ENCODE results near the gene GALNT16.
"Not testable (repeated sequence)": the region's sequence is repeated elsewhere in the genome, so short reads cannot be mapped to it uniquely, and the experiment has no call there.

Gene GALNT16

DNA sequence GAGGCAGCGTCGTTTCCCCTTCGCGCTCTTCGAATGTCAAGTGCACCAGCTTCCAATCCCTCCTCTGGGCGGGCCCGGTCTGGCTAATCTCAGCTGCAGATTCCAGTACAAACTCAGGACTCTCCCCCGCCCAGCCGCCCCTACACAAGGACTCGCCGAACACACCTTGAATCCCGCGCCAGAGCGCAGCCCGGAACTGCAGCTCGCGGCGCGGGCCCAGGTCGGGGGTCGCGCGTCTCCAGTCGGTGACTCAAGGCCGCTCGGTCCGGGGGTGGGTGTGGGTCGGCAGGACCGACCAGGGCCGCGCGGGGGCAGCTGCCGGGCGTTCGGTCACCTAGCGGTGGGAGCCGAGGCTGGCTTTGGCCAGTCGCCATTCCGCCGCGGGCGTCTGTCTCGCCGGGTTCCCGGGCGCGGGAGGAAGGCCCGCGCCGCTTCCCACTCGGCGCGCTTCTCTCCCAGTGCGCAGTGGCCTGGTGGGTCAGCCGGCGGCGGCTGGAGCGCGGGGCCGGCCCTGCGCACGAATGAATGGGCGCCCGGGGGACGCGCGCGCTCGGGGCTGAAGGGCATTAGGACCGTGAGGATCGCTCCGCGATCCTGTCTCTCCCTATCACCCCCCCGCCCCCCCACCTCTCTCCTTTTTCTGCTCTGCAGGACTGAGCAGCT lies at the start of gene GALNT16:
TSS of gene GALNT16 (plus strand) at position 632 of the 663 bp plus-strand sequence. CDS start 133 bp downstream, outside the sequence.
- TF ChIP-seq, protein P1, sequence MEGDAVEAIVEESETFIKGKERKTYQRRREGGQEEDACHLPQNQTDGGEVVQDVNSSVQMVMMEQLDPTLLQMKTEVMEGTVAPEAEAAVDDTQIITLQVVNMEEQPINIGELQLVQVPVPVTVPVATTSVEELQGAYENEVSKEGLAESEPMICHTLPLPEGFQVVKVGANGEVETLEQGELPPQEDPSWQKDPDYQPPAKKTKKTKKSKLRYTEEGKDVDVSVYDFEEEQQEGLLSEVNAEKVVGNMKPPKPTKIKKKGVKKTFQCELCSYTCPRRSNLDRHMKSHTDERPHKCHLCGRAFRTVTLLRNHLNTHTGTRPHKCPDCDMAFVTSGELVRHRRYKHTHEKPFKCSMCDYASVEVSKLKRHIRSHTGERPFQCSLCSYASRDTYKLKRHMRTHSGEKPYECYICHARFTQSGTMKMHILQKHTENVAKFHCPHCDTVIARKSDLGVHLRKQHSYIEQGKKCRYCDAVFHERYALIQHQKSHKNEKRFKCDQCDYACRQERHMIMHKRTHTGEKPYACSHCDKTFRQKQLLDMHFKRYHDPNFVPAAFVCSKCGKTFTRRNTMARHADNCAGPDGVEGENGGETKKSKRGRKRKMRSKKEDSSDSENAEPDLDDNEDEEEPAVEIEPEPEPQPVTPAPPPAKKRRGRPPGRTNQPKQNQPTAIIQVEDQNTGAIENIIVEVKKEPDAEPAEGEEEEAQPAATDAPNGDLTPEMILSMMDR (IDR thresholded peaks at IDR 0.05; ENCODE audit: low read depth, low read length): no peak
- TF ChIP-seq MYC (IDR thresholded peaks at IDR 0.05; ENCODE audit: low read depth, low read length): no peak
- TF ChIP-seq, protein P2, sequence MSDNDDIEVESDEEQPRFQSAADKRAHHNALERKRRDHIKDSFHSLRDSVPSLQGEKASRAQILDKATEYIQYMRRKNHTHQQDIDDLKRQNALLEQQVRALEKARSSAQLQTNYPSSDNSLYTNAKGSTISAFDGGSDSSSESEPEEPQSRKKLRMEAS (IDR thresholded peaks at IDR 0.05; ENCODE audit: low read depth, low read length): no peak
- TF ChIP-seq POLR2A (IDR thresholded peaks at IDR 0.05; ENCODE audit: extremely low read depth, insufficient read length): no peak
- DNase-seq (ENCODE audit: low read depth): no peak
- no peak within 1 kb of the TSS for H3K4me3 ChIP-seq (ENCODE audit: low read depth, low read length)

DNA sequence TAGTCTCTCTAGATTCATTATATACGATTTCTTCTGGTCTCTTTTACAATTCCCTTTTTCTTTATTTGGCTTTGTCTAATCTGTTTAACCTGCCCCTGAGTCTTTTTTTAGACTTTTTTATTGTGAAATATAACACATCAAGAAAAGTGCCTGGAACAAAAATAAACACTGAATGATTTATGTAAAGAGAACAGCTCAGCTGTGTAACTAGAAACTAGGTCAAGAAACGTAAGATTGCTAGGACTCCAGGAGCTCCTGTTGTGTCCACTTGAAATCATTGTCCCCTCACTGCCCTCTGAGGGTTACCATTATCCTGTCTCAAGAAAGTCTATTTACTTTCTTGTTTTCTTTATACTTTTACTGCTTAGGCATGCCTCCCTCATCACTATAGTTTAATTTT lies 45.6 kb upstream of the GALNT16 start:
- TF ChIP-seq, protein P1 (IDR thresholded peaks at IDR 0.05; ENCODE audit: low read depth, low read length): no peak
- no peak for TF ChIP-seq POLR2A (IDR thresholded peaks at IDR 0.05; ENCODE audit: extremely low read depth, insufficient read length)
- TF ChIP-seq MYC (IDR thresholded peaks at IDR 0.05; ENCODE audit: low read depth, low read length): no peak
- TF ChIP-seq, protein P2 (IDR thresholded peaks at IDR 0.05; ENCODE audit: low read depth, low read length): no peak
- H3K4me3 ChIP-seq (ENCODE audit: low read depth, low read length): no peak overlapping the region
- DNase-seq (ENCODE audit: low read depth): no peak

DNA sequence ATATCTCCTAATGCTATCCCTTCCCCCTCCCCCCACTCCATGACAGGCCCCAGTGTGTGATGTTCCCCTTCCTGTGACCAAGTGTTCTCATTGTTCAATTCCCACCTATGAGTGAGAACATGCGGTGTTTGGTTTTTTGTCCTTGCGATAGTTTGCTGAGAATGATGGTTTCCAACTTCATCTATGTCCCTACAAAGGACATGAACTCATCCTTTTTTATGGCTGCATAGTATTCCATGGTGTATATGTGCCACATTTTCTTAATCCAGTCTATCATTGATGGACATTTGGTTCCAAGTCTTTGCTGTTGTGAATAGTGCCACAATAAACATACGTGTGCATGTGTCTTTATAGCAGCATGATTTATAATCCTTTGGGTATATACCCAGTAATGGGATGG lies 42.3 kb upstream of the GALNT16 start:
- not testable (repeated sequence) for DNase-seq (ENCODE audit: low read depth); H3K4me3 ChIP-seq (ENCODE audit: low read depth, low read length)

DNA sequence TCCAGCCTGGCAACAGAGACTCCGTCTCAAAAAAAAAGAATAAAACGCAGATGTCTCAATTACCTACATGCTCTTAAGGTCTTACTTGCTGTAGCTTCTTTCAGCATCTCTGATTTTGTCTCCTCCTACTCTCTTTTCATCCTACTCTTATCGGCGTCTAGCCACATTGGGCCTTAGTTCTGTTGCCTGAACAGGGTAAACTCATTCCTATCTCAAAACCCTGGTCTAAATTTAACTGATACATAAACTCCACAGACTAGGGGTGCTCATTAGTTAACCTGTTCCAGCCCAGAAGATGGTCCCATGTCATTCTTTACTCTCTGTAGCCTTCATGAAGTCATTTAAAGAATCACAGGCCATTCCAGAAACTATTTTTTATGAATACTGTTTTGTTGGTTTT lies 35.0 kb upstream of the GALNT16 start:
- H3K4me3 ChIP-seq (ENCODE audit: low read depth, low read length): no peak overlapping the region
- DNase-seq (ENCODE audit: low read depth): no peak
- TF ChIP-seq, protein P1 (IDR thresholded peaks at IDR 0.05; ENCODE audit: low read depth, low read length): no peak
- TF ChIP-seq, protein P2 (IDR thresholded peaks at IDR 0.05; ENCODE audit: low read depth, low read length): no peak
- TF ChIP-seq MYC (IDR thresholded peaks at IDR 0.05; ENCODE audit: low read depth, low read length): no peak
- no peak for TF ChIP-seq POLR2A (IDR thresholded peaks at IDR 0.05; ENCODE audit: extremely low read depth, insufficient read length)

DNA sequence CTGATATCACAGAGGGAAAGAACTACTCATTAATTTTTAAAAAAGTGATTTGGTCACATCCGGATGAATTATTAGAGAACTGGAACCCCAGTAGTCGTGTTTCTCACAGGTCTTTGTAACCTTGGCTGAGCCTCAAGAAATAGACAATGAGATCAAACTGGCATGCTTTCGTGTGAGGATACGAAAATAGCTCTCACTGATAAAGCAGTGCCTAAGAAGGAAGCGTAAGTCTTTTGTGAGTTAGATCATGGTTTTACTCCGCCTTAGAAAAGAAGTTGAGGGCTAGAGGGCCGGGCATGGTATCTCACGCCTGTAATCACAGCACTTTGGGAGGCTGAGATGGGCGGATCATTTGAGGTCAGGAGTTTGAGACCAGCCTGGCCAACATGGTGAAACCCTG lies 33.8 kb upstream of the GALNT16 start:
- no peak for DNase-seq (ENCODE audit: low read depth)
- TF ChIP-seq POLR2A (IDR thresholded peaks at IDR 0.05; ENCODE audit: extremely low read depth, insufficient read length) (no peak), MYC (IDR thresholded peaks at IDR 0.05; ENCODE audit: low read depth, low read length) (no peak)
- TF ChIP-seq, protein P2 (IDR thresholded peaks at IDR 0.05; ENCODE audit: low read depth, low read length): no peak
- TF ChIP-seq, protein P1 (IDR thresholded peaks at IDR 0.05; ENCODE audit: low read depth, low read length): no peak
- H3K4me3 ChIP-seq (ENCODE audit: low read depth, low read length): no peak overlapping the region

DNA sequence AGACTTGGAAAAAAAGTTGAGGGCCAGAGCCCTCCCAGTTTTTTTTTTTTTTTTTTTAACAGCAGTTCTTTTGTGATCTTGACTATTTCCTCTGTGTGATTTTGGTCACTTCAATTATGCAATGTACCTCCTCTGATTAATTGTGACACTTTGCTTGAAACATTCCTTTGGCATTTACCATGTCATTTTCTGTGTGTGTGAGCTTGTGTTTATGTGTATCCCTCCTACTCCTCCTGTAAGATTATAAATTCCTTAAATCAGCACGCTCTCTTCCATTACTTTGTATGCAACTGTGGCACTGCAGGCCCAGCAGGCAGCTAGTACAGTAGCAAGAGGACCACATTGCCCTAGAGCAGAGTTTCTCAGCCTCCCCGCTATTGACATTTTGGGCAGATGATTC lies 33.2 kb upstream of the GALNT16 start:
- DNase-seq (ENCODE audit: low read depth): no peak
- no peak overlapping the region for H3K4me3 ChIP-seq (ENCODE audit: low read depth, low read length)
- TF ChIP-seq, protein P2 (IDR thresholded peaks at IDR 0.05; ENCODE audit: low read depth, low read length): no peak
- TF ChIP-seq MYC (IDR thresholded peaks at IDR 0.05; ENCODE audit: low read depth, low read length) (no peak), POLR2A (IDR thresholded peaks at IDR 0.05; ENCODE audit: extremely low read depth, insufficient read length) (no peak)
- TF ChIP-seq, protein P1 (IDR thresholded peaks at IDR 0.05; ENCODE audit: low read depth, low read length): no peak

Measured in NB4 (cell line).